SK-N-SH treated with all-trans-retinoic acid at 6 μM for 48 hours (cell line): ENCODE data around the gene NRXN3.

Source experiments
- ATAC-seq: fragments of 200-7000 bp; cut with Tn5 transposase; 3 replicates; pipeline ENCODE4 v1.9.1; 2020; ENCODE audit warnings: mild to moderate bottlenecking, moderate library complexity
- BACH2 ChIP-seq: fragments of 250-450 bp; sonication (Bioruptor Pico); IDR thresholded peaks from 2 replicates; pipeline ENCODE4 v1.9.0; 2021; ENCODE audit warnings: mild to moderate bottlenecking, borderline replicate concordance
- CSDC2 ChIP-seq: fragments of 250-450 bp; sonication (Bioruptor Pico); IDR thresholded peaks from 2 replicates; pipeline ENCODE4 v1.5.0; 2020; ENCODE audit warnings: mild to moderate bottlenecking, moderate library complexity
- CSRNP3 ChIP-seq: fragments of 250-450 bp; sonication (Bioruptor Pico); IDR thresholded peaks from 2 replicates; pipeline ENCODE4 v1.5.1; 2021; ENCODE audit warnings: mild to moderate bottlenecking, moderate library complexity
- ESRRG ChIP-seq: fragments of 250-450 bp; sonication (Bioruptor Pico); IDR thresholded peaks from 2 replicates; pipeline ENCODE4 v1.6.1; 2021; ENCODE audit warnings: mild to moderate bottlenecking
- GLIS3 ChIP-seq: fragments of 250-450 bp; sonication (Bioruptor Pico); IDR thresholded peaks from 2 replicates; pipeline ENCODE4 v1.5.0; 2020; ENCODE audit warnings: mild to moderate bottlenecking, moderate library complexity
- ISL1 ChIP-seq: fragments of 250-450 bp; sonication (Bioruptor Pico); IDR thresholded peaks from 2 replicates; pipeline ENCODE4 v2.1.2; 2022; ENCODE audit warnings: mild to moderate bottlenecking, moderate library complexity
- OSR1 ChIP-seq: fragments of 250-450 bp; sonication (Bioruptor Pico); IDR thresholded peaks from 2 replicates; pipeline ENCODE4 v1.8.0; 2022; ENCODE audit warnings: moderate library complexity, mild to moderate bottlenecking, inconsistent platforms
- PATZ1 ChIP-seq: fragments of 250-450 bp; sonication (Bioruptor Pico); IDR thresholded peaks from 2 replicates; pipeline ENCODE4 v1.8.0; 2020; ENCODE audit warnings: mild to moderate bottlenecking, moderate library complexity, borderline replicate concordance
- POU6F1 ChIP-seq: fragments of 250-450 bp; sonication (Bioruptor Pico); IDR thresholded peaks from 2 replicates; pipeline ENCODE4 v1.8.0; 2021; ENCODE audit warnings: low read depth, mild to moderate bottlenecking, moderate library complexity, borderline replicate concordance
- PPARA ChIP-seq: fragments of 250-450 bp; sonication (Bioruptor Pico); IDR thresholded peaks from 2 replicates; pipeline ENCODE4 v1.5.0; 2020; ENCODE audit warnings: mild to moderate bottlenecking, borderline replicate concordance
- RARB ChIP-seq: fragments of 250-450 bp; sonication (Bioruptor Pico); IDR thresholded peaks from 2 replicates; pipeline ENCODE4 v1.8.0; 2021; ENCODE audit warnings: mild to moderate bottlenecking, moderate library complexity
- SNAI2 ChIP-seq: fragments of 250-450 bp; sonication (Bioruptor Pico); IDR thresholded peaks from 2 replicates; pipeline ENCODE4 v1.5.0; 2020; ENCODE audit warnings: mild to moderate bottlenecking, moderate library complexity
- TOX ChIP-seq: fragments of 250-450 bp; sonication (Bioruptor Pico); IDR thresholded peaks from 2 replicates; pipeline ENCODE4 v1.8.0; 2021; ENCODE audit warnings: mild to moderate bottlenecking, moderate library complexity, borderline replicate concordance
- TSHZ2 ChIP-seq: fragments of 250-450 bp; sonication (Bioruptor Pico); IDR thresholded peaks from 2 replicates; pipeline ENCODE4 v1.5.0; 2020; ENCODE audit warnings: mild to moderate bottlenecking, moderate library complexity
- ZC3H10 ChIP-seq: fragments of 250-450 bp; sonication (Bioruptor Pico); IDR thresholded peaks from 2 replicates; pipeline ENCODE4 v1.5.1; 2021; ENCODE audit warnings: mild to moderate bottlenecking, moderate library complexity
- ZFP3 ChIP-seq: fragments of 250-450 bp; sonication (Bioruptor Pico); IDR thresholded peaks from 2 replicates; pipeline ENCODE4 v1.5.0; 2020; ENCODE audit warnings: mild to moderate bottlenecking, moderate library complexity
- ZFP30 ChIP-seq: fragments of 450-650 bp; formaldehyde crosslinking; IDR thresholded peaks from 2 replicates; pipeline ENCODE4 v1.5.0; 2022; ENCODE audit warnings: mild to moderate bottlenecking, moderate library complexity
- ZNF565 ChIP-seq: fragments of 450-650 bp; formaldehyde crosslinking; conservative IDR thresholded peaks from 2 replicates; pipeline ENCODE4 v1.5.0; 2020; ENCODE audit warnings: low read depth, mild to moderate bottlenecking, moderate library complexity
- ZNF70 ChIP-seq: fragments of 450-650 bp; formaldehyde crosslinking; IDR thresholded peaks from 2 replicates; pipeline ENCODE4 v1.5.0; 2020; ENCODE audit warnings: mild to moderate bottlenecking, moderate library complexity
- ZNF8 ChIP-seq: fragments of 450-650 bp; formaldehyde crosslinking; IDR thresholded peaks from 2 replicates; pipeline ENCODE4 v1.5.0; 2020; ENCODE audit warnings: mild to moderate bottlenecking, moderate library complexity
- TF ChIP-seq, protein P1 (sequence below): fragments of 250-450 bp; sonication (Bioruptor Pico); IDR thresholded peaks from 2 replicates; pipeline ENCODE4 v1.5.1; 2020; ENCODE audit warnings: low read depth, mild to moderate bottlenecking, moderate library complexity

NRXN3 gene

GRCh38 chr14:79564371-79564770 lies 1394.2 kb downstream of the NRXN3 start:
- TF ChIP-seq ZFP30 (CRISPR knock-in tag) (no peak), ZC3H10 (CRISPR knock-in tag) (no peak), ESRRG (CRISPR knock-in tag) (no peak), GLIS3 (no peak), SNAI2 (CRISPR knock-in tag) (no peak), TSHZ2 (CRISPR knock-in tag) (no peak), ZNF70 (CRISPR knock-in tag) (no peak), ISL1 (CRISPR knock-in tag) (no peak), PPARA (CRISPR knock-in tag) (no peak), CSRNP3 (CRISPR knock-in tag) (no peak), ZFP3 (CRISPR knock-in tag) (no peak), RARB (CRISPR knock-in tag) (no peak)
- TF ChIP-seq, protein P1, sequence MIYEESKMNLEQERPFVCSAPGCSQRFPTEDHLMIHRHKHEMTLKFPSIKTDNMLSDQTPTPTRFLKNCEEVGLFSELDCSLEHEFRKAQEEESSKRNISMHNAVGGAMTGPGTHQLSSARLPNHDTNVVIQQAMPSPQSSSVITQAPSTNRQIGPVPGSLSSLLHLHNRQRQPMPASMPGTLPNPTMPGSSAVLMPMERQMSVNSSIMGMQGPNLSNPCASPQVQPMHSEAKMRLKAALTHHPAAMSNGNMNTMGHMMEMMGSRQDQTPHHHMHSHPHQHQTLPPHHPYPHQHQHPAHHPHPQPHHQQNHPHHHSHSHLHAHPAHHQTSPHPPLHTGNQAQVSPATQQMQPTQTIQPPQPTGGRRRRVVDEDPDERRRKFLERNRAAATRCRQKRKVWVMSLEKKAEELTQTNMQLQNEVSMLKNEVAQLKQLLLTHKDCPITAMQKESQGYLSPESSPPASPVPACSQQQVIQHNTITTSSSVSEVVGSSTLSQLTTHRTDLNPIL (CRISPR knock-in tag) = no peak
- TF ChIP-seq, all 23 proteins: peak for 0
- ATAC-seq = peak; percentile 43

DNA sequence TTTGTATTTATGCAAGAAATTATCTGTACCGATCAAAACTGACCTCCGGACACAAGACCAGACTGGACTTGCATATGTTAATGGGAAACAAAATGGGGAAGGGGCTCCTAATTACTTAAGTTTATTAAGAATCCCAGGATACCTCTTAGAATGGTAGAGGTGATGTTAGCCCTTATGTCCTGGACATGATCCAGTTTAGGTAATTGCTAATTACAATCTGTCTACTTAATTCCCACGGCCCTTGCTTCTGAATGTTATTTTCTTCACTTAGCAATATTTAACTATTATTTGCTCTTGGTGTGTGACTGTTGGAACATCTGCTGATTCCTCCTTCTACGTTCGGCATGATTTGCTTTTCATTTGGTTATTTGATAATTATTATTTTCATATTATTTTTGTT lies 1397.1 kb downstream of the NRXN3 start:
- ATAC-seq = no peak
- TF ChIP-seq SNAI2 (CRISPR knock-in tag) (no peak), ZNF8 (CRISPR knock-in tag) (no peak), GLIS3 (no peak), TOX (CRISPR knock-in tag) (no peak), BACH2 (CRISPR knock-in tag) (no peak), ZC3H10 (CRISPR knock-in tag) (no peak), ISL1 (CRISPR knock-in tag) (no peak), TSHZ2 (CRISPR knock-in tag) (no peak), ZNF565 (CRISPR knock-in tag) (no peak), PPARA (CRISPR knock-in tag) (no peak)

DNA sequence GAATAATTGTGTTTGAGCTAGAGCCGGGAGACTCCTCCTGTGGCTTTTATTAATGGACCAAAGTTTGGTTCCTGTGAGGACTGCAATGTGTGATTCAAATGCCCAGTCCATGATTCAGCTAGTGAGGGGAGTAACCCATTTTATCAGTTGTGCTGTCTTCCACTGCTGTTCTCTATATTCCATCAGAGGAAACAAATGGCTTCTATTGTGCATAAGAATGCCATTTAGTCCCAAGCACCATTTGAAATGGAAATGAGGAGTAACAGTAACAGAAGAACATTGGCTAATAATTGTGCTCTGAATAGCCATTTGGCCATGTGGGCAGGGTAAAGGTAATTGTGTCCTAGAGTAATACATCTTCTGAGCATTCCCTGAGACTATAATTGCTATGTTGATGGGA lies 1398.4 kb downstream of the NRXN3 start:
- no peak for ATAC-seq
- TF ChIP-seq CSDC2 (no peak), OSR1 (CRISPR knock-in tag) (no peak), POU6F1 (CRISPR knock-in tag) (no peak), GLIS3 (no peak), BACH2 (CRISPR knock-in tag) (no peak), PATZ1 (CRISPR knock-in tag) (no peak), SNAI2 (CRISPR knock-in tag) (no peak), ESRRG (CRISPR knock-in tag) (no peak), TSHZ2 (CRISPR knock-in tag) (no peak), PPARA (CRISPR knock-in tag) (no peak), ZFP3 (CRISPR knock-in tag) (no peak)
- TF ChIP-seq, protein P1 (CRISPR knock-in tag) = no peak
